Midbrain (tissue), 1 donor: Measurements from ENCODE around the gene PARN.
A peak's percentile ranks its signal among the peaks of the same experiment; 100 is the strongest.

ENCODE experiments used
- DNase-seq: peaks from one replicate; lab custom pipeline; 2025; lab: John Stamatoyannopoulos, UW

Gene PARN

DNA sequence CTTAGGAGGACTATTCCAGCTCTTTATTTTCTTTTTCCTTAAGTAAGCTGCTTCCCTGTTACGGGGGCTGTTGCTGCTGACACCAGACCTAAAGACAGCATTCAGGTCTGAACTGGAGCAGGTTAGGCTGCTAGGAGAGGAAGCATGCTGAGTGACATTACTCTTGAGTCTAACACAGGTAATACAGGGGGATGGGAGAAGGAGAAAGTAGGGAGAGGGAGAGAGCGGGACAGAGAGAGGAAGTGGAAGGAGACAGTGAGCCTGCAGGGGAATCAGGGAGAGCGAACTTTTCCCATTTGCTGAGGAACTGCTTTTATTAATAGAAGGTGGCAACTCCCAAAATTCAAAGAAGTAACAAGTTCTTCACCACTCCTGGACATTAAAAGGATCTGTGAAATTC, 130.9 kb downstream of the PARN start:
- no peak for DNase-seq

DNA sequence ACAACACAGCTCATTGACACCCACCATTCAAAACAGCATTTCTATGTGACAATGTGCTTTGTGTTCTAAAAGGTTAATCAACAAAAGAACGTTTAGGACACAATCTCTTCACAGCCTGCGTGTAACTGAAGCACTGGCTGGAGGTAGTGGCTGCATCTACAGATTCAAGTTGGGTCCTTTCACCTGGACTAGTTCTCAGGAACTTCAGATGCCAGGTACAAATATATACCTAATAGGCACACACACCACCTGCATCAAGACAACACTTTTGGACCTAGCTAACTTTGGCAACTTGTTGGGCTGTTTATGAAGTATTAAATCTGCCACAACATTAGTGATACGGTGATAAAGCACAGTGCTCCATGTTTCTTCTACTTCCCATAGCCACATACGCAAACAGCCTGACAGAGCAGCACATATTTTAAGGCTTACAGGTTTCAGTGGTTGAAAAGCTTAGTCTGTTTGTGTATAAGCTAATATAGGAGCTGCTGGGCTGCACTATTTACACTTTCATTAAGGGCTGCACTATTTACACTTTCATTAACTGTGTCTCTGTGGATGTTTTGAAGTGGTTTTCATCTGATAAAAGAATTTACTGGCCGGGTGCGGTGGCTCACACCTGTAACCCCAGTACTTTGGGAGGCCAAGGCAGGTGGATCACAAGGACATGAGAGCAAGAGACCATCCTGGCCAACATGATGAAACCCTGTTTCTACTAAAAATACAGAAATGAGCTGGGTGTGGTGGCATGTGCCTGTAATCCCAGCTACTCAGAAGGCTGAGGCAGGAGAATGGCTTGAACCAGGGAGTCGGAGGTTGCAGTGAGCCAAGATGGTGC, 132.6 kb downstream of the PARN start:
- DNase-seq: no peak

DNA sequence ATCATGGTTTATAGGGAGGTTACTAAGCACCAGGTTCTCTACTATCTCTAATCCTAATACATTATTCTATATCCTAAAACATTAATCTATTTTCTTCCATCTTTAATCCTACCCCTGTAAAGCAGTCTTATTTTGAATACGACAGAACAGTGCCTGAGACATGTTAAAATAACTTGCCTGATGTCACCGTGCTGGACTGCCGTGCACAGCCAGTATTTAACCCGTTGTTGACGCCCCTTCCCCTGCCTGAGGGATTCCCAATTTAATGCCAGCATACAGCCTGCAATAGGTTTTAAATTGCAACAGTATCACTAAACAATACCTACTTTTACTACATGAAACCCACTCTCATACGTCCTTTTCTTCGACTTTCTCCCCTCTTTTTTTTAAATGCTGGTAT, 133.3 kb downstream of the PARN start:
- no peak for DNase-seq

DNA sequence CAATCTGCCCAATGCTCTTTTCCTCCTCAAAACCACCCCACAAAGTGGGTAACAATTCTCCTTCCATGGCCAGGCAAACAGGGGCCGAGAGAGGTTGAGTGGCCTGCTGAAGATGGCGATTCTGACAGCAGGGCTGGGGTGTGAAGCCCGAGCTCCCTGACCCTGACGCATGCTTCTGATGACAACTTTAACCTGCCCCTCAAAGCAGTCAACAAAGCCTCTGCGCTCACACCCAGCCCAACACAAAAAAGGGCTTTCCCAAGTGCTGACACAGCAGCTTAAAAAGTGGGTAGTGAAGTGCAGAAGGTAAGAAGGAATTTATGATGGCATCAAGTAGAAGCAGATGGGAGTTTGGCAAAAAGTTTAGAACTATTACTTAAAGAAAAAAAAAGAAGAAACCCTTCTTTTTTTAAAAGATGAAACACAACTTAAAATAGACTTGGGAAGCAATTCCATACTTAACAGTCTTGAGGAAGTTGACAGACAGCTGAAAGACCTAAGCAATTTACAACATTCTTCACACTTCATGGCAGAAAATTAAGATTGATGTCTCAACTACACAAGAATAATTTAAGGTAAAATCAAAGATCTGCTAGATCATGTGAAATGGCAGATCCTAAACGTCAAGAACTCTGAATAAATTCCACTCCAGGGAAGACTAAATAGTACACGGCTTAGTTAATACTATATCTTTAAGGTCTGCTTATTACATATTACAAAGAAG, 133.9 kb downstream of the PARN start:
- DNase-seq: no peak

DNA sequence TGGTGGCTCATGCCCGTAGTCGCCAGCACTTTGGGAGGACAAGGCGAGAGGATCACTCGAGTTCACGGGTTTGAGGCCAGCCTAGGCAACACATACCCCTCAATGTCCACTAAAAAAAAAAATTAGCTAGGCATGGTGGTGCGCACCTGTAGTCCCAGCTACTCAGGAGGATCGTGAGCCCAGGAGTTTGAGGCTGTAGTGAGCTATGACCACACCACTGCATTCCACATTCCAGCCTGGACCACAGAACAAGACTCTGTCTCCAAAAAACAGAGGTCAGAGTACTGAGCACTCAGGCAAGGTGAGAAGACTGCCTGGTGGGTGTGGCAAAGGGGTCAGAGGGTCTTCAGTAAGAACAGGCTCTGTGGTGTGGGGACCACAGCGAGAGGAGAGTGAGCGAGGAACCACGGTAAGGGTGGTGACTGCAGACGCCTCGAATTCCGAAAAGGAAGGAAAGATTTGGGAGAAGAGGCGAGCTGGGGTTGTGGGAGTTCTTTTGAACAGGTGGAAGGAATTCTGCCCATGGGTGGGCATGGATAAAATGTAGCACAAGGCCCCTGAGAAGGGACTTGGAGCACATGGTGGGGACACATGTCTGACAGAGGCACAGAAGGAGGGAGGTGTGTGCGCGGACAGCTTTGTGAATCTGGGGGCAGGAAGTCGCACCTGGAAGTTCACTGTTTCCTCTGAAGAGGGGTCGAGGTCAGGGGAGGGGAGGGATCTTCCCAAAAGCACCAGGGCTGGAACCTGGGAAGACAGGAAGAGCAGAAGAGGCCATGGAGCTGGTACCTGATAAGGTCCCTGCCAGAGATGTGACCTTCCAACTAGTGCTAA, 134.6 kb downstream of the PARN start:
- no peak for DNase-seq

DNA sequence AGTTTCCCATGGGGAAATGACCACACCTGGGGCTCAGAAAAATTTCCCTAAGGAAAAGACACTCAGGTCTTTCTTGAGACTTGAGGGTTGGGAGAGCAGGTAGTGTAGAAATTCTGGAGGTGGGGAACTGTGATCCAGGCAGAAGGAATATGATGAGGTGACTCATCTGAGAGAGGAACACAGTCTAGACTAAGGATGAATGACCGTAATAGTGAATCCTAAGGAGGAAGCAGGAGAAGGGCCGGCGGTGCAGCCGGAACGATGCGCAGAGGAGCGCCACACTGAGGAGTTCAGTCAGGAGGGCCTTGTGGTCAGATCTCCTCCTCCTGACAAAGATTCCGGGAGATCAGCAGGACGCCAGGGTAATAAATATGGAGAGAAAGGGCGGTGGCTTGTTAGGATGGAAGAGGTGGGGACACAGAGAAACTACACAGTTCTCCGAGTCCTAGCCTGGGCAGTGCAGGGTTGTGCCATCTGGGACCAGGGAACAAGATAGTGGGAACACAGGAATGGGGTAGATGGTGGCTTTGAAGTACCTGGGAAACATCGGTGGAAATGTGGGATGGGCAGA, 135.6 kb downstream of the PARN start:
- DNase-seq: no peak

DNA sequence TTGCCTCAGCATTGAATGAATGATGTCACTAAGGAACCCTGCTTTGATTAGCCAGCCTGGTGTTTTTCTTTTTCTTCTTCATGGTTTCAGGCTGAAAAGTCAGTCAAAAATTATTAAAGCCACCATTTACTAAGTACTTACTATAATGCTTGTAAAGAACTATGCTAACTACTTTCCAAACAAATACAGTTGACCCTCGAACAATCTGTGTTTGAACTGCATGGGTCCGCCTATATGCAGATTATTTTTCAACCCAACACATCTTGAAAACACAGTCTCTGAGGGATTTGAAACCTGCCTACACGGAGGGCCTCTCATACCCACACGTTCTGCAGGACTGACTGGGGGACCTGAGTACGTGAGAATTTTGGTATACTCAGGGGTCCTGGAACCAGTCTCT, 136.3 kb downstream of the PARN start:
- no peak for DNase-seq

DNA sequence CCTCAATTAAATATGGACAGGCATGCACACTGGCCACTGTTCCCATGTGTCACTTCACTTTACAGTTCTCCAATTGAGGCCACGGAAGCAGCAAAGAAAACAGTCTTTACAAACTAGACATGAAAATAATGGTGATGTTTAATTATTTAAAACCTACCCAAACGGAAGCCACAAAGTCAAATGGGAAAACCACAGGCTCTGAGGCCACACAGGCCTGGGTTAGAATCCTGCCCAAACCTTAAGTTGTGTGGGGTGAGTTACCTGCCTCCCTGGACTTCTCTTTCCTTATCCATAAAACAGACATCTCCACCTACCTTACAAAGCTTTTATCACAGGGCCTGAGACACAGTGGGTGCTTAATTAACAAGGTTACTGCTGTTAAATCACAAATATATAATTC, 137.4 kb downstream of the PARN start:
- DNase-seq: no peak

DNA sequence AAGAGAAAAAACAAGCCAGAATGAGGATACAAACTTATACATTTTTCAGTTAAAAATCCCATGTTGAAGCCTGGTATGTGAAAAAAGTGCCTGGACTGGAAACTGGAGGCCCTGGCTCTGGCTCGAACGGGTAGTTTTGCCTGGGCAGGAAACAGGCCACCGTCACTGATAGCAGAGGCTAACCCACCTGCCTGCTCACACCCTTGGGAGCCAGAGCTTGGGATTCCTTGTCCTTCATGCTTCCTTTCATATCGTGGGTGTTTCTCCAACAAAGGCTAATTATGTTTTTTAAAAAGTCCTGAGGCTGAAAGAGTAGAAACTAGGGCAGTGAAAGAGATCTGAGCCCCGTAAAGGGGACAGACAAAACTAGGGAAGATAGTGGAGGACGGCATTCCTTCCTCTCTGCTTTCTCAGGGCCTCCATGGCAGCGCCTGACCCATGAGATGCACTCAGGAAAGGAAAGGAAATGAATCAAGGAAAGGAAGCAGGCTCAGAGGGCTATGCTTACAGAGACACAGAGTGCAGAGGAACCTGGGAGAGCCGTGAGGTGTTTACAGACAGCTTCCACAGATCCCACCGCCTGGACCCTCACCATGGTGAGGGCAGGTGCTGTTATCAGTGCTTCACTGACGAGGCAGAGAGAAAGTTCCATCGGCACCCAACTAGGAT, 138.1 kb downstream of the PARN start:
- DNase-seq: no peak

DNA sequence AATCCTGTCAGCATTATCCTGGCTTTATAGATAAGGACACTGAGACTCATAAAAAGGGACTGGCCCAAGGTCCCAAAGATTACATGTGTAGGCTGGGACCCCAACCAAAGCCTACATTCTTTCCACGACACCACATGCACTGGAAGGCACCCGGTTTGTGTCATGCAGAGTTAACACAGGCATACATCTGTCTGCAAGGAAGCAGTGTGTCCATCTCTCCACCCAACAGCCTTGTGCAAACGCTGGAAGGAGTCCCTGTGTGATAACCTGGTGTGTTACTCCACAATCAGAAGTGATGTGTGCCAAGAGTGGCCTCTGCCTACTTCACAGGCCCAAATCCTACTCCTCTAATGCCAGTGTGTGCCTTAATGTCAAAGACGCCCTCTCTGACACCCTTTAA, 139.8 kb downstream of the PARN start:
- DNase-seq: no peak

DNA sequence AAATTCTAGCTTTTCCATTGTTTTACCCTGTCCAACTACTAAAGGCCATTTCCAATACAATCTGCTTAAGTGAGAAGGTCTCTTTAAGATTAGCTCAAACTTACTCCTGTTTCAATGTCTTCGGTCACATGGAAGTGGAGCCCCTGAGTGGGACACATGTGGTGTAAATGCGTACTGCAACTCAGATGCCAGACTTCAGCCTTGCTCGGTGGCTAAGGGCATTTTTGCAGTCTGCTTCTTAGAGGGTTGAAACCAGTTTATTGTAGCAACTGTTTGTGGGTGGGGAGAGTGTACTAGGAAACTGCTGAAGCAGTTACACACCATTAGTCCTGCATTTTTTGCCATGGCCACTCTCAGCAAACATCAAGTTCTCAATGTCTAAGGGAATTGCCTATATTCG, 140.6 kb downstream of the PARN start:
- DNase-seq: no peak

DNA sequence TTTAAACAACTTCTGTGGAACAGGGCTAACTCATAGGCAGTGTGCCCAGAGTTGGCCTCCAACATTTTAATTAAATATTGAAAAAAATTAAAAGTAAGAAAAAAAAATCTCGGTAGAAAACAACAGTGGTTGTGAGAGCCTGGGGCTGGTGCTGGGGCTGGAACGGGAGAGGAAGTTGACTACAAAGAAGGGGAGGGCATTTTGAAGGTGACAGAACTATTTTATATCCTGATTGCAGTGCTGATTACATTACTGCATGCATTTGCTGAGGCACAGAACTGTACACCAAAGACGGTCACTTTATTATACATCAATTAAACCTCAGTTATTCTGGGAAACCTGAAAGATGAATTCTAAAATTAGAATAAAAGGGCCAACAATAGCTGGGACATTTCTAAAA, 142.5 kb downstream of the PARN start:
- no peak for DNase-seq

DNA sequence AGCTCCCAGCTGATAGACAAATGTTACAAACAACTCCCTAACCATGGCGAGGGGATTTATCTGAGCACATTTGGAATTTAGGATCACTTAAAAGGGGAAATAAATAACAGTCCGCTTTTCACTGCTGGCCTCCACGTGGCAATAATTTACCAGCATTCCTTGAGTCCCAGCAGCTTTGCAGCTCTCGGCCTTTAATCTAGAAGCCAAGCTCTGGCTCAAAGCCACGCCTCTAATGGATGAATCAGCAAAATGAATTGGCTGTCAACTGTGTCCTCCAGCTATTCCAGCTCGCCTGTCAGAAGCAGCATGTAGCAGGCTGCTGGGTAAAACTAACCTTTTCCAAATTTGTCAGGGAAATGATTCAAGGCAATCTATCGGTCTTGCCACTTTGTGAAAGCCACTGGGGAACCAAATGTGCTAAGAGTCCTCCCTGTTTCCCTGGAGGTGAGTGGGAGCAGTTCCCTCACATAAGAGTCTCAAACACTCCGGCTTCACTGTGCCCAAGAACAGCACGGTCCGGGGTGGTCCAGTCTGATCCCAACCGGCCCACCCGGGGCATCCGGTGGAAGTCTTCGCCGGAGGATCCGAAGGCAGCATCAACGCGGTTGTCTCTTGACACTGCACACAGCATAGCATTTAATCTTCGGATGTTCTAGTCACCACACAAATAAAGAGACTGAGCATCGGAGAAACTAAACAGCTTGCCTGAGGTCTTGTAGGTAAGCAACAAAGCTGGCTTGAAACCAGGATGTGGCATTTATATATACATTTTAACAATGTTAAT, 143.3 kb downstream of the PARN start:
- peak; percentile 87 for DNase-seq

DNA sequence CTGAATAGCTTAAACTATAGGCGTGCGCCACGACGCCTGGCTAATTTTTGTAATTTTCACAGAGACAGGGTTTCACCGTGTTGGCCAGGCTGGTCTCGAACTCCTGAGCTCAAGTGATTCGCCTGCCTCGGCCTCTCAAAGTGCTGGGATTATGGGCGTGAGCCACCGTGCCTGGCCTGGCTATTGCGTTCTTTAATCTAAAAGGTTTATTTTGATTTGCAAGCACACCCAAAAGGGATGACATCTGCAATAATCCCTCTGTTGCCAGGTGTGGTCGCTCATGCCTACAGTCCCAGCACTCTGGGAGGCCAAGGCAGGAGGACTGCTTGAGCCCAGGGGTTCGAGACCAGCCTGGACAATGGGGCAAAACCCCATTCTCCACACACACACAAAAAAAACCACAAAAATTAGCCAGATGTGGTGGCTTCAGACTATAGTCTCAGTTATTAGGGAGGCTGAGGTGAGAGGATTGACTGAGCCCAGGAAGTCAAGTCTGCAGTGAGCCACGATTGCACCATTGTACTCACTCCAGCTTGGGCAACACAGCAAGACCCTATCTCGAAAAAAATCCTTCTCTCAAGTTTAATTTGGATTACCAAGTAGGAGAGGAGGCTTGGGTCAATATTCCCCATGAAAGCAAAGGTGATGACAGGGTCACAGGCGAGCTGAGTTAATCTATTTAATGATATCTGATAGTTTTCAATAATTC, 144.1 kb downstream of the PARN start:
- no peak for DNase-seq

DNA sequence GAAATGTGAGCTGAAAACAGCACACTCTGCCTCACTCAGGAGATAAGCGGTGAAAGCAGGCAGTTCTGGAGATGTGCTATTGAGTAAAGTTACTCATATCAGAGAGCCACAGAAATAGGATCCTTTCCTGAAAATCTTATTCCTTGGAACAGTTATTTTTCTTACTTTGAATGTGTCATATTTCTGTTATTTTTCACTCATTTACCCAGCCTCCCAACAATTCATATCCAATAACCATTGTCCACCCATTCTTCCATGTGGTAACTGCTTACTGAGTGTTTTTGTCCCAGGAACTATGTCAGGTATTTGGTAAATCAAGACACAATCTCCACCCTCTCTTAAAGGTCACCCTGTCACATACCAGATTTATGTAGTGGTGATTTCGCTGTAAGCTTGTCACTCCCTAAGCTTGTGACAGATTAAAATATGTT, 144.9 kb downstream of the PARN start:
- no peak for DNase-seq

DNA sequence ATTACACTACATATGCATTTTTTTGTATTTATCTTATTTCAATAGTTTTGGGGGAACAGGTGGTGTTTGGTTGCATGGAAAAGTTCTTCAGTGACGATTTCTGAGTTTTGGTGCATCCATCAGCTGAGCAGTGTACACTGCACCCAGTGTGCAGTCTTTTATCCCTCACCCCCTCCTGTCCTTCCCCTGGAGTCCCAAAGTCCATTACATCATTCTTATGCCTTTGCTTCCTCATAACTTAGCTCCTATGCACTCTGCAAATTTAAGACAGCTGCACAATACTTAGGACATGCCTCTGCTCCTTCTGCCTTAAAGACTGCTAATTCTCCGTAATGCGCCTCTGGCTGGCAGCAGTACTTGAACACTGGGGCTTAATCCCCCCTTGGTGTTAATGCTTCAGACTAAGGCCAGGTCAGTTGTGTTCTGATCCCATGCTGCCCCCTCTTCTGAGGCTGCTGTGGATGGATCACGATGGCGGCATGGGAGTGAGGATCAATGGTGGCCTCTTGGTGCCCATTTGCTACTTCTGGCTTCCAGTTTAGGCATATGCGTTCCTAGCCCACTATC, 146.2 kb downstream of the PARN start:
- no peak for DNase-seq

DNA sequence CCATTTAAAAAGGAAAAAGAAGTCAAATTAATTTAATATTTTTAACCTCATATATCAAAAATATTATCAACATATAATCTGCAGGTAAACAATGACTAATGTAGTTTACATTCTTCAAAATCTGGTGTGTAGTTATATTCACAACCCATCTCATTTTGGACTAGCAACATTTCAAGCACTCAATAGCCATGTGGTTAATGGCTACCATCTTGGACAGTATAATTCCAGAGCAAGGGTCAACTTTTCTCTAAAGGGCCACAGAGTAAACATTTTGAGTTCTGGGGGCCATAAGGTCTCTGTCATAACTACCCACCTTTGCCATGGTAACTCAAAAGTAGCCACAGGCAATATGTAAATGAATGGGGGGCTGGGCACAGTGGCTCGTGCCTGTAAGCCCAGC, 153.9 kb downstream of the PARN start:
- no peak for DNase-seq

DNA sequence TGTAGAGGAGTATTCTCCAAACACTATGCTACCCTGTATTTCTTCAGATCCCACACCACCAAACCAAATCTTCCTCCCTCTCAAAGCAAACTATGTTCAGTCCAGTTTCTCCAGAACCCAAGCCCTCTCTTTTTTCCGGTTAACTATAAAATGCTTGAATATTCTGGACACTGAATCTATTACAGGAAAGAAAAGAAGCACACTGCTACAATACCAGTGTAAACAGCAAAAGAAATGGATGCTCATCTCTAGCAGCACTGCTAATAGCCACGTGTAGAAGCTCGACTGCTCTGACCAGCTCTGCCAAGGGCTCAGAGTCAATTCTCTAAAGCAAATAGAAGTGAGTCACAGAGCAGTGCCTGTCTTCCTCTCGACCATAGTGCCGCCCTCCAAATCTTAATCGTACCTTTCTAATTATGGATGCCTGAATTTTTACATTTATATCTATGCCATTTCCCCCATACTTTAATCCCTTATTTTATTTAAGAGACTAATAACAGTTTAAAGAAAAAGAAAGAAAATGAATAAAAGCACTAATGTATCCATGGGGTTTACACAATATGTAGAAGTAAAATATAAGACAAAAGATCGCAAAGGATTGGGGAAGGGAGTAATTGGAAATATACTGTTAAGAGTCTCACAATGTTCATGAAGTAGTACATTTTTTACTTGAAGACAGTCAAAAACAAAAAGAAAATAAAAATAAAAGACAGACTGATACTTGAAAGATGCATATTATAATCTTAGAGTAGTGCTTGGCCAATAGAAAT, 154.5 kb downstream of the PARN start:
- no peak for DNase-seq

DNA sequence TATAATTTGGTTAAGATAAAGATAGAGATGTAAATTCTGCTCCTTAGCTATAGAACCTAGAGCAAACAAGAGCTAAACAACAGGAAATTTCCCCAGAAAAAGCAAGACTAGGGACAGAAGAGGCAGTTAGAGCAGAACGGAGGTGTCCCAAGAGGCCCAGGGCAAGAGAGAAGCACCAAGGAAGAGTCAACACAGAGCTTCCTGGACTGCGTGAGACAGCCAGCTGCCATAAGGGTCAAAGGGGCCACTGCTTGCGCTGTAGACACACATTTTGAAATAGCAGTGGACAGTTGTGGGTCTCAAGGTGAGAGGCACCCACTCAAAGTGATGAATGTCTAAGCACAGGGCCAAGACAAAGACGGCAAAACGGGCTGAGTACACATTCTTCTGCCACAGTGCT, 156.6 kb downstream of the PARN start:
- no peak for DNase-seq
